ENCODE data around the gene RPL39.
"Not testable (repeated sequence)": the region's sequence is repeated elsewhere in the genome, so short reads cannot be mapped to it uniquely, and the experiment has no call there.

RPL39 gene

DNA sequence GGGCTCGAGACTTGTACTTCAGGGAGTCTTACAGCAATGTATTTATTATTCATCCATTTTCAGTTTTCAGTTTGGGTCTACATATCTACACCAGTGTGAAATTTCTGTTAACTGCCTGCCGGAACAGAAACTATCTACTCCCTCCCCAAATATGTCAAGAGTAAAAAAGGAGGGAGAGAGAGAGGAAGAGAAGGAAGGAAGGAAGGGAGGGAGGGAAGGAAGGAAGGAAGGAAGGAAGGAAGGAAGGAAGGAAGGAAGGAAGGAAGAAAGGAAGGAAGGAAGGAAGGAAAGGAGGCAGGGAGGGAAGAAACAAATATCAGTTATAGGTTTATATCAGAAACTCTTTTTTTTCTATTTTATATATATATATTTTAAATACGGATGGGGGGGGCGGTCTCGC, 12.6 kb downstream of the RPL39 start:
- TF ChIP-seq, protein P1, sequence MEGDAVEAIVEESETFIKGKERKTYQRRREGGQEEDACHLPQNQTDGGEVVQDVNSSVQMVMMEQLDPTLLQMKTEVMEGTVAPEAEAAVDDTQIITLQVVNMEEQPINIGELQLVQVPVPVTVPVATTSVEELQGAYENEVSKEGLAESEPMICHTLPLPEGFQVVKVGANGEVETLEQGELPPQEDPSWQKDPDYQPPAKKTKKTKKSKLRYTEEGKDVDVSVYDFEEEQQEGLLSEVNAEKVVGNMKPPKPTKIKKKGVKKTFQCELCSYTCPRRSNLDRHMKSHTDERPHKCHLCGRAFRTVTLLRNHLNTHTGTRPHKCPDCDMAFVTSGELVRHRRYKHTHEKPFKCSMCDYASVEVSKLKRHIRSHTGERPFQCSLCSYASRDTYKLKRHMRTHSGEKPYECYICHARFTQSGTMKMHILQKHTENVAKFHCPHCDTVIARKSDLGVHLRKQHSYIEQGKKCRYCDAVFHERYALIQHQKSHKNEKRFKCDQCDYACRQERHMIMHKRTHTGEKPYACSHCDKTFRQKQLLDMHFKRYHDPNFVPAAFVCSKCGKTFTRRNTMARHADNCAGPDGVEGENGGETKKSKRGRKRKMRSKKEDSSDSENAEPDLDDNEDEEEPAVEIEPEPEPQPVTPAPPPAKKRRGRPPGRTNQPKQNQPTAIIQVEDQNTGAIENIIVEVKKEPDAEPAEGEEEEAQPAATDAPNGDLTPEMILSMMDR (IDR thresholded peaks at IDR 0.05; ENCODE audit: low read depth, low read length, missing control alignments) = no peak
- DNase-seq (ENCODE audit: low read depth) = no peak
- H3K4me3 ChIP-seq (ENCODE audit: low read depth, low read length) = no peak overlapping the region

DNA sequence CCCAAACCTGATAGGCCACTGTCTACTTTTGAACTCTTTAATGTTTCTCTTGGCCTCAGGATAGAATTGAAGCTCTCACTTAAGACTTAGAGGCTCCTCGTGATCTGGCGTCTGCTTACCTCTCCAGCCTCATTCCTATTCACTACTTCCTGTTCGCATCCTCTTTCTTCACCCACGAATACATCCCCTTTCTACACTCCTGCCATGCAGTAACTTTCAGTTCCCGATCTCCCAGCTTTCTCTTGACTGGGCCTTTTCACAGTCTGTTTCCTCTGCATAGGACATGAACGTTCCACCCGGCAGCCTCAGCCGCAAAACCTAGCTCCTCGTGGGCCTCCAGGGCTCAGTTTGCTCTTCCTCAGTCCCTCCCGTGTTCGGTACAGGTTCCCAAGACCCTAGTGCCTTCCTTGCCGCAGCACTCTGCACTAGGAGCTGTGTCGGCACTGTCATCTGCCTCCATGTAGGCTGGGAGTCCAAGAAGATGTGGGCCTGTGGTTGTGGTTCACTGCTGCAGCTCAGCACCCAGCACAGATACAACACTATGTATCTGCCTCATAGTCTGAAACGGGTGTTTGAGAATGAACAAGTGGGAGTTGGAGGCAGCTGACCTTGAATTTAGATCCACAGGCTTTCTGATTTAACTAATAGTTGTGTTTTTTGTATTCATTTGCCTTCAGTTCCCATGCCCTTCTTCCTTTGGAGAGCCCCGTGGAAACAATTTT, 15.8 kb downstream of the RPL39 start:
- no peak for DNase-seq (ENCODE audit: low read depth)
- TF ChIP-seq, protein P1 (IDR thresholded peaks at IDR 0.05; ENCODE audit: low read depth, low read length, missing control alignments) = no peak
- peak overlapping the region; percentile 12; the same call in 1 of the 2 replicates for H3K4me3 ChIP-seq (ENCODE audit: low read depth, low read length)

DNA sequence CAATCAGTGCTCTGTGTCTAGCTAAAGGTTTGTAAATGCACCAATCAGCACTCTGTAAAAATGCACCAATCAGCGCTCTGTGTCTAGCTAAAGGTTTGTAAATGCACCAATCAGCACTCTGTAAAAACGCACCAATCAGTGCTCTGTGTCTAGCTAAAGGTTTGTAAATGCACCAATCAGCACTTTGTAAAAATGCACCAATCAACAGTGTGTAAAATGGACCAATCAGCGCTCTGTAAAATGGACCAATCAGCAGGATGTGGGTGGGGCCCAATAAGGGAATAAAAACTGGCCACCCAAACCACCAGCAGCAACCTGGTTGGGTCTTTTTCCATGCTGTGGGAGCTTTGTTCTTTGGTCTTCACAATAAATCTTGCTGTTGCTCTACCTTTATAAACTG, 22.0 kb downstream of the RPL39 start:
- H3K4me3 ChIP-seq (ENCODE audit: low read depth, low read length); DNase-seq (ENCODE audit: low read depth): not testable (repeated sequence)

DNA sequence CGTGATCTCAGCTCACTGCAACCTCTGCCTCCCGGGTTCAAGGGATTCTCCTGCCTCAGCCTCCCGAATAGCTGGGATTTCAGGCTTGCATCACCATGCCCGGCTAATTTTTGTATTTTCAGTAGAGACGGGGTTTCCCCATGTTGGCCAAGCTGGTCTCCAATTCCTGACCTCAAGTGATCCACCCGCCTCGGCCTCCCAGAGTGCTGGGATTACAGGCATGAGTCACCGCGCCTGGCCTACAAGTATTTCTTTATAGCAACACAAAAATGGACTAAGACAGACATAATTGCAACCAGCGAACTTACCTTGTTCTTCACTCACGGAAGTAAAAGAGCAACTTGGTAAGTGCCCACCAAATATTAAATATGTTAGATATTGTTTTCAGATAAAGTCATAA, 23.0 kb downstream of the RPL39 start:
- DNase-seq (ENCODE audit: low read depth); H3K4me3 ChIP-seq (ENCODE audit: low read depth, low read length): not testable (repeated sequence)

DNA sequence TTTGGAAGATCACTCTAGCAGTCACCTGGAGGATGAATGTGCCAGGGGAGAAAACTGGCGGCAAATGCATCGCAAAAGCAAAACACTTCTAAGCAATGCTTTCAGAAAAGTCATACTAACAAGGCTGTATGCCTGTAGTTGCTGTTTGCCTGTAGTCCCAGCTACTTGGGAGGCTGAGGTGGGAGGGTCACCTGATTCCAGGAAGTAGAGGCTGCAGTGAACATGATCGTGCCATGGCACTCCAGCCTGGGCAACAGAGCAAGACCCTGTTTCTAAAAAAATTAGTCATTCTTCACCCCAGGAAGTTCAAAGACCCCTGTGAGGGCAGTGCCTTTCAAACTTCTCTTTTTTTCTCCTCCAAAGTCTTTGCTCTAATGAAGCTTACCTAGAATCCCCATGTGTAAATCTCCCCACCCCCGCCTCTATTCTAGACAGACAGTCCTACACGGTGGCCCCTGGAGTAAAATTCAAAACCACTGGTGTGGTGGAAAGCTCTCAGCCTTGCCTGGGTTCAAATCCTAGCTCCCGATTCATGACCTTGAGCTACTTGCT, 27.5 kb downstream of the RPL39 start:
- no peak for DNase-seq (ENCODE audit: low read depth)
- no peak overlapping the region for H3K4me3 ChIP-seq (ENCODE audit: low read depth, low read length)
- TF ChIP-seq, protein P1 (IDR thresholded peaks at IDR 0.05; ENCODE audit: low read depth, low read length, missing control alignments) = no peak

DNA sequence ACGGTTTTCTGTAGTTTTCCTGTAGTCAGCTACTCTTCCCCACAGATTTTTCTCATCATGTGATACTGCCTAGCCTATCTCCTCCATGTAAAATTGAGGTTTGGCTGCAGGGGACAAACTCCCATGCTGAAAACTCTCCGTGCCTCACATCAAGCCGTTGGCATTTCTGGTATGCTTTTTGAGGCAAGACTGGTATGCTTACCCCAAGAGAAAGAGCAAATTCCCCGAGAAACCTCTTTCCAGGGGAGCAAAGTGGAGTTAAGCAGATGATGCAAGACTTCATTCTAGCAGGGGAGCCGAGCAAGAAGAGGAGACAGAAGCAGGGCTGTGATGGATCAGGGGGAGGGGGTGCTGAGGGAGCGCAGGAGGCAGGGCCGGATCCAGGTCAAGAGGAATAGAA, 28.2 kb downstream of the RPL39 start:
- no peak for DNase-seq (ENCODE audit: low read depth)
- TF ChIP-seq, protein P1 (IDR thresholded peaks at IDR 0.05; ENCODE audit: low read depth, low read length, missing control alignments) = no peak
- no peak overlapping the region for H3K4me3 ChIP-seq (ENCODE audit: low read depth, low read length)

DNA sequence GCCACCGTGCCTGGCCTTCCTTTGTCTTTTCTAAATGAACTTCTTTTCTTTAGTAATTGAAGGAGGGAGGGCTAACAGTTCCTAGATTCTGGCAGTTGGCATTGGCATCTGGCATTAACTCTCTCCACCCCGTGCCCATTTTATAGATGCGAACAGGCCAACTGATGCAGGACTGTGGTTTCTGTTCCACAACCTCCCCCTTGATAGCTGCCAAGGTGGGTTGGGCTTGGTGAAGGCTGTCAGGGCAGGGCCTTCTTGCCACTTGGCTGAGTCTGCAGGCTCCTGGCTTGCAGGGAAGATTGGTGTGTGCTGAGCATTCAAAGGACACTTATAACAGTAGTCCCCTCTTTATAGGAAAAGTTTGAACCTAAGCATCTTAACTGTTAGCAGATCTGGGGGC, 28.7 kb downstream of the RPL39 start:
- no peak for DNase-seq (ENCODE audit: low read depth)

More for the DNA sequence above, 28.7 kb downstream of the RPL39 start:
- H3K4me3 ChIP-seq (ENCODE audit: low read depth, low read length) = no peak overlapping the region
- TF ChIP-seq, protein P1 (IDR thresholded peaks at IDR 0.05; ENCODE audit: low read depth, low read length, missing control alignments) = no peak
